ENCODE data around the gene LRRC2.

- TF ChIP-seq EZH2phosphoT487 (IDR thresholded peaks at IDR 0.05; ENCODE audit: low read length), result no peak
- TF ChIP-seq EZH2 (optimal IDR thresholded peaks at IDR 0.05; ENCODE audit: low read depth, low read length), result no peak
Measured at GRCh38 chr3:46553154-46553553, 12.9 kb downstream of the LRRC2 start.
